ENCODE data around the gene WDR91.
A peak's percentile ranks its signal among the peaks of the same experiment; 100 is the strongest.
"Not testable (repeated sequence)": the region's sequence is repeated elsewhere in the genome, so short reads cannot be mapped to it uniquely, and the experiment has no call there.

The WDR91 gene

GRCh38 chr7:135177028-135177696 is 34.2 kb downstream of the WDR91 start:
- no peak for DNase-seq

DNA sequence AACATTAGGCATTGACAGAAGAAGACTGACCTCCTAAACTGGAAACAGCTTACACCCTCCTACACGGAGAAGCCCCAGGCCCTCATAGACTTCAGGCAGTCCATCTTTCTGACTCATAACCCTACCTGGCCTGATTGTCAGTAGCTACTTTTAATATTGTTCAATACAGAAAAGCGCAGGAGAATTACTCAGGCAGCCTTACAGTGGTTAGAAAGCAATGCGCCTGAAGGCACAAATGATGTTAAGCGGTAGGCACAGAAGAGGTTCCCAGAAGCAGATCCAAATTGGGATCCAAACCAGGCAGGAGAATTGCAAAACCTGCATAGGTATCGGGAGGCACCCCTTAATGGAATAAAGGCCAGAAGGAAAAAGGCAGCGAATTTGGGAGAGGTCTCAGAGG is 35.4 kb downstream of the WDR91 start:
- no peak for DNase-seq

DNA sequence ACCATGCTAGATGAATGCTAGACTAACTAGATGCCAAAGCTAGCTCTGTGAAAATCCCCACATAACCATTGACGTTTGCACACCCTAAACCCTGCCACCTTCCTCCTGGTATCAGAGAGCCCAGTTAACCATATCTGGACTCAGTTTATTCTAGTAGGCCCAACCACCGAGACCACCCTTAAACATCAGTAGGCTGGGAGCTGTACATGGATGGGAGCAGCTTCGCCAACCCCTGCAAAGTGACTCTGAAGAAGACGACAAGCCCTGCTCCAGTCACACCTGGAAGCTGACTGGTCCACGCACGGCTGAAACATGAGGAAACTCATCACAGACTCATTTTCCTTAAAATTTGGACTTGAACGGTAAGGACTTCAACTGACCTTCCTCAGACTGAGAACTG is 36.4 kb downstream of the WDR91 start:
- DNase-seq: no peak

- not testable (repeated sequence) for DNase-seq
Measured at GRCh38 chr7:135173916-135174315, 37.4 kb downstream of the WDR91 start.

- peak; percentile 78 for DNase-seq
Measured at GRCh38 chr7:135171581-135172291, 39.6 kb downstream of the WDR91 start.

DNA sequence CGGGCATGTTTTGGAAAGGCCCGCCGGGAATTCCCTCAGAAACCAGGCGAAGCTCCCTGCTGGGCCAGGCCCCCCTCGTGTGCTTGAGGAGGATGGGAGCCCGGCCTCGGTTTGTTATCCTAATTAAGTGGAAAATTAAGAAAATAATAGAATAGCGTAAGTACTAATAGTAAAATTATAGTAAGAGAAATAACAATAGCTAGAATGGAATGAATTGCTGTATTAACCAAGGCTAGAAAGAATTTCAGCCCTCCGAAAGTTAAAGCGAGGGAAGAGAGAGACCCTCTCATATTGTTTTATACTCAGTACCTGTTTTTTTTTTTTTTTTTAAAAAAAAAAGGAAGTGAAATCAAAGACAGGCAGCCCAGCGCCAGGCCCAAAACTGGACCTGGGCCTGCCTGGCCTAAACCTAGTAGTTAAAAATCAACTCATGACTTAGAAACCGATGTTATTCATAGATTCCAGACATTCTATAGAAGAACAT is 40.3 kb downstream of the WDR91 start:
- DNase-seq: not testable (repeated sequence)

DNA sequence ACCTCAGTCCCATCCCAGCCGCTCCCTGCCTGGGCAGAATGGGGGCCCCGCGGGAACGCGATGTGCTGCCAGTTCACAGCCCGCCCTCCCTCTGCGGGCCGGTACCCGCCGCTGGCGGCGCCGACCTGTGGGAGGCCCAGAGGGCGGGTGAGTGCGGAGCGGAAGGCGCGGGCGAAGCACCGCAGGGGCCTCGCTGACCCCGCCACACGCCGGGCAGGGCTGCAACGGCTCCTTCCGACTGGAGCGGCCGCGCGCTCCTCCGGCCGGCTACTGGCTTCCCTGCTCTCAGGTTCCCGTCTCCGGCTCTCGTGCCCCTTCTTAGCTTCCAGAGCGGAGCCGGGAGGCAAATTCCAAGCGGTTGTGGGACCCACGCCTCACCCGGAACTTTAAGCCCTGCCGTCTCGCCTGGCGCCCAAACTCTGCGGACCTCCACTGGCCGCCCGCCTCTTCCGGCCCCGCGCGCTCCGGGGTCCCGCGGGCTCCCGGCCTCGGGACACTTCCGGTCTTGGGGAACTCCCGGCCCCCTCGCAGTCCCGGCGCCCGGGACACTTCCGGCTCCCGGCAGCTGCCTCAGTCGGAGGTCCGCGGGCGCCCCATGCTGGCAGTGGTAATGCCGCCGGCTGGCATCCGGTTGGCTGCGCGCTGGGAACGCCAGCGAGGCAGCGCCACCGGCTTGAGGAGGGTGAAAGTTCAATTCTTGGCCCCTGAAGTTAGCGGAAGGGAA is 40.9 kb downstream of the WDR91 start, which contains the start of gene CYREN:
Gene CYREN (minus strand): TSS at position 434 of the 724 bp plus-strand sequence. CDS start 1,785 bp downstream, outside the sequence.
- DNase-seq: peak; percentile 94

DNA sequence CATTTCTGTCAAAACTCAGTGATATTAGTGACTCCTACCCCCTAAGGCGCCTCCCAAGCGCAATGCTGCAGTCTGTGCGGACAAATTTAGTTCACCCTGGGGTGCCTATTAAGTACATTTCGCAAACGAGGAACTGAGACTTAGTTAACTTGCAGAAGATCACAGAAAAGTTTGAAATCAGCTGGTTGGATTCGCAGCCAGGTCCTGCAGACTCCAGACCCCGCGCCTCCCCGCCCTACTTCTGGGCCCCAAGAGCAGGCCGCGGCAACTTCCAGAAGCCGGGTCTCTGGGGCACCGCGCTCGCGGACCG is 41.4 kb downstream of the WDR91 start:
- DNase-seq: no peak

DNA sequence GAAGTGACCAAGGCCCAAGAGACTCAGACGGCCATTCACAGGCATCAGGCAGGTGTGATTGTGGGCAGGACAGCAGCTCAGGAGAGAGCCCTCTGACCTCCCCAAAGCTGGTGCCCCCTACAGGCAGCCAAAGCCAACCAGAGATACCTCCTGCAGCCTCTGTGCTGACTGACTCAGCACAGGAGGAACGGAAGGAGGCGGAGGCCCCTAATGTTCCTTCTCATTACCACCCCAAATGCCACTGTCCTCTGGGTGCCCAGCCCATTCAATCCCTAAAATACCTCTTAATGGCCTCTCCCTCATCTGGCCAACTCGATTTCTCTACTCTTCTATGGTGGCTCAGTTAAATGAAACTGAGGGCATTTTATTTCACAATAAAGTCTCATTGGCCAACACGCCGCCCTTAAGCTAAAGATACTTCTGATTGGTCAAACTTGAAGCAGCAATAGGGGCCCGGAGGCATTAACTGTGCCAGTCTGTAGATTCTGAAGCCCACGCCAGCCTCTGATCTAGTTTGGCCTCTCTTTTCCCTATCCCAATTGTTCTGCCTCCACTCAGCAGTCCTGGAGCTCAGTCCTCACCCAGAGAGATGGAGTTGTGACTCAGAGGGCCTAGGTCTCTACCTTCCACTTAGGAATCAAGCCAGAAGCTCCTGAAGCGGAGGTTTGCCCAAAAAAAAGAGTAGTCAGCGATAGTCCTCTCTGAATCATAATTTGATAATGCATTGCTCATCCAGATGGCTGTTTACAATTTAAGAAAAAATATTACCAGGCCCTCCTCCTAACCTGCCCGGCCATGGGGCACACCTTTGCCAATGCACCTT is 42.0 kb downstream of the WDR91 start:
- DNase-seq: no peak

GRCh38 chr7:135168489-135169140 is 42.7 kb downstream of the WDR91 start:
- DNase-seq: no peak

DNA sequence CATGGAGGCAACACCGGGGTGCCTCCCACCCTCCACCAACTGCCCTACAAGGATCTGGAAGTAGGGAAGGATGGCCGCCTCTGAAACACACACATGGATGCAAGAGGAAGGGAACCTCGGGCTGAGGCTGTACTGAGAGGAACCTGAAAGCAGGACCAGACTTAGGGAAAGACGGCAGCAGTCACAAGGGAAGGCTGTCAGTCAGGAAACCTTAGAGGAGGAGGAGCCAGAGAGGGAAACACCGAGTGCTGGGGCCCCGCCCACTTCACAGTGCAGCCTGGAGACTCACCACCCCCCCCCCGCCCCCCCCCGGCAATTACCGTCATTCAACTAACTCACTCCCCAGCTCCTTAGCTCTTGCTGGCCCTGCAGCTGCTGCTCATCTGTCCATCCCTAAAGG is 43.3 kb downstream of the WDR91 start:
- no peak for DNase-seq

GRCh38 chr7:135167365-135167917 is 43.9 kb downstream of the WDR91 start:
- no peak for DNase-seq

DNA sequence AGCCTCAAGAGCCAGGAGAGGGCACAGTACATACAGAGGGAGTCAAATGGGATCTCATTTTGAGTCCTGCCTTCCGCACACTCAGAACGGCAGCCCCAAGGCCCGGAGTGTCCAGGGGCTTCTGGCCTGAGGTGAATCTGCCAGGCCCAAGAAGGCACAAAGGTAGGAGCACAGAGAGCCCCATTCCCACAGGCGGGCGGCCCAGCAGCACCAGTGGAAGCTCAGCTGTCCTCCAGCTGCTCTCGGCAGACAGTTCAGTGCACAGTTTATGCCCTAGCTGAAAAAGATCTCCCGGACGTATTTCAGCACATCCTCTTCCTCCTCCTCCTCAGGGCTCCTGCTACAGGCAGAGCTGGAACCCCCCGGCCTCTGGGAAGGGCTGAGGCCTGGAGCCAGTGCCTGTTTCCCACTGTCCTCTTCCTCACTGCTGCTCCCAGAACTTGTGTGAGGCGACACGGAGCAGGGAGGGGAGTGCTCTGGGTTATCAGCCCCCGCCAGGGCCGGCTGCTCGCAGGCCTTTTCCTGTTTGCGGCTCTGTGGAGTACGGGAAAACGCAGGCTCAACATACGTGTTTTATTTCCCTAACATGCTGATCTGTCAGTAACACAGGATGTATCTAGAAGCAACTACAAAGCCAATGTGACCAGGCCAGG is 44.9 kb downstream of the WDR91 start:
- DNase-seq: no peak

GRCh38 chr7:135165862-135166261 is 45.5 kb downstream of the WDR91 start:
- no peak for DNase-seq

- no peak for DNase-seq
Measured at GRCh38 chr7:135164357-135165061, 46.8 kb downstream of the WDR91 start.

GRCh38 chr7:135162382-135163001 is 48.8 kb downstream of the WDR91 start:
- no peak for DNase-seq

DNA sequence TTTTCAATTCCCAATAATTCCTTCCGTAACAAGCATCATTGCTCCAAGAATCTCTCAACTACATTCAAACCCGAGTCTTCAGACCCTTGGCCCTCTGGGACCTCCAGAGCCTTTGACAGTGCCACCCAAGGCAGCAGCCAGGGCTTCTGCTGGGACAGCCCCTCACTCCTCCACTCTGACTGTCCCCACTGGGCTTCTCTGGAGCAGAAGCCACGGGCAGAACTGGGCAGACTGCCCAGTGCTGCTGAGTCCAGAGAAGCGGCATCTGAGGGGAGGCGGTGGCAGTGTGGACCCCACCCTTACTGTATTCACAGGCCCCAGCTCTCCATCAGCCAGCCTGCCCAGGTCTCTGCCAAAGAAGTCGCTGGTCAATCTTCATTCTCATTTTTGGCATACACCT is 49.7 kb downstream of the WDR91 start:
- no peak for DNase-seq

DNA sequence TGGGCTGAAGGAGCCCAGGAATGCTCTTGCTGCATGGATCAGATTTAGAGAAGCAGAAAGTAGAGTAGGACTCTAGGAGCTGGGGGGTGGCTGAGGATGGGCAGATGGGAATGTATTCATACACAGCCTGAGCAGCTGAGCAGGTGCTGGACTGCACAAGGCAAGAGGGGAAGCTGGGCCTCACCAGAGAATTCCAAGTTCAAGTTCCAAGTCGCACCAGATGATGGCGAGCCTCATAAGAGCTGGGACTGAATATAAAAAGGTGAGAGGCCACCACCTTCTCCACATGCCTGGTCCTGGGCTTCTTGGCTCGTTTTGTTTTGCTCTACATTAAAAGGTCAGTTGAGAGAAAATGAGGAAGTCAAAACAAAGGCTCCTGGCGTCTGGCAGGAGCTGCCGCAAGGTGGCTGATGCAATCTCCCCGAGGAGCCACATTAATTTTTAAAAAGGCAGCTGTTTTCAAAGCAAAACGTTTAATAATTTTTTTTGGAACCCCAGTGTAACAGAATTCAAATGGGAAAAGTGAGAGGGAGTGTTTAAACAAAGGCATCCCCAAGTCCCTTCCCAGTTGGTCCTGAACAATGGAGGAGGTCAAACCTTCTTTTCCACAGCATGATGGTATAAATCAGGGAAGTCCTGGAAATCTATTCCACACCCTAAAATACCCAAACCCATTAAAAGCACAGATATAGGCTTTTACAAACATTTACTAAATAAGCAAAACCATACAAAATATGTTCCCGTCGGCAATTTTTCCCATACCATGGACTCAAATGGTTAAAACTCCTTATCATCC is 50.3 kb downstream of the WDR91 start:
- DNase-seq: no peak

GRCh38 chr7:135160098-135160857 is 51.0 kb downstream of the WDR91 start:
- no peak for DNase-seq
